ENCODE data around the gene CDK18. TPM values are rescaled to one million over a fixed set of nuclear protein-coding genes. Genes with fewer than 3 reads are reported as not detected.

The CDK18 gene
- total RNA-seq, 1 experiment from 2014 or later: 9.2 TPM

DNA sequence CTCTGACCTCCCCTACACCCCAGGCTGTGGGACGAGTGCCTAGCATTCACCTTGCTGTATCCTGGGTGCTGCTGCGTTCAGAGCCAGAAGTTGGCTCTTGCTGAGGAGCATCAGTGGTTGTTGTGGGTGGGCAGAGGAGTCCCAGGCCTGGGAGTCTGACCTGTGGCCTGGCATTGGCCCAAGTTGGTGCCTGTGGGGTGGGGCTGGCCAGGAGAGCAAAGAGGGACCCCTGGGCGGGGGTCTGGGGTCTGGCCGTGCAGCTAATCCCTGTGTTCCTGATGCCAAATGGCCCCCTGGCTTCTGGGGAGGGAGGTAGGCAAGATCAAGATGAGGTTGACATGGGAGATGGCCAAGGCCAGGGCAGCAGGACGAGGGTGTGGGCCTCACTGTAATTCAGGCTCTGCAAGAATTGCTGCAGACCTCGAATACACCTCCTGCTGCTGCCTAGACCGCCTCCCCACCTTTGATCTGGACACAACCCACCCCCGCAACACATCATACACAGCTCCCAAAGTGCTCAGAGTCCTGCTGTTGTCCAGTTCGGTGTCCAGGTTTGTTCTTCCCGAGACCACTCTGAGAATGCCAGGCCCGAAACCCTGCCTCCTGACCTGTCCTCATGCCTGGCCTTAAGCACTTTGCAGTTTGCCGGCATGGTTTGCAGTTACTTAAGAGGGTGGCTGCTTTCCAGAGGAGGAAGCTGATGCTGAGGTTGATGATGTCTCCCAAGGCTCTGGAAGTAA lies 28.7 kb downstream of the CDK18 start:
- no peak for TF ChIP-seq EZH2 (IDR thresholded peaks at IDR 0.05; ENCODE audit: borderline replicate concordance, low read depth, low read length, poor library complexity, severe bottlenecking)
- TF ChIP-seq, protein P1, sequence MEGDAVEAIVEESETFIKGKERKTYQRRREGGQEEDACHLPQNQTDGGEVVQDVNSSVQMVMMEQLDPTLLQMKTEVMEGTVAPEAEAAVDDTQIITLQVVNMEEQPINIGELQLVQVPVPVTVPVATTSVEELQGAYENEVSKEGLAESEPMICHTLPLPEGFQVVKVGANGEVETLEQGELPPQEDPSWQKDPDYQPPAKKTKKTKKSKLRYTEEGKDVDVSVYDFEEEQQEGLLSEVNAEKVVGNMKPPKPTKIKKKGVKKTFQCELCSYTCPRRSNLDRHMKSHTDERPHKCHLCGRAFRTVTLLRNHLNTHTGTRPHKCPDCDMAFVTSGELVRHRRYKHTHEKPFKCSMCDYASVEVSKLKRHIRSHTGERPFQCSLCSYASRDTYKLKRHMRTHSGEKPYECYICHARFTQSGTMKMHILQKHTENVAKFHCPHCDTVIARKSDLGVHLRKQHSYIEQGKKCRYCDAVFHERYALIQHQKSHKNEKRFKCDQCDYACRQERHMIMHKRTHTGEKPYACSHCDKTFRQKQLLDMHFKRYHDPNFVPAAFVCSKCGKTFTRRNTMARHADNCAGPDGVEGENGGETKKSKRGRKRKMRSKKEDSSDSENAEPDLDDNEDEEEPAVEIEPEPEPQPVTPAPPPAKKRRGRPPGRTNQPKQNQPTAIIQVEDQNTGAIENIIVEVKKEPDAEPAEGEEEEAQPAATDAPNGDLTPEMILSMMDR (conservative IDR thresholded peaks at IDR 0.05; ENCODE audit: low read depth, low read length): no peak
- Histone ChIP-seq H3K4me3 (ENCODE audit: low read depth, low read length, poor library complexity, severe bottlenecking) (no peak overlapping the region), H3K27ac (ENCODE audit: low read depth, low read length, poor library complexity, severe bottlenecking) (no peak overlapping the region), H3K9me3 (ENCODE audit: low read depth, low read length, poor library complexity, severe bottlenecking) (no peaks in the 10 kb centered on the region), H3K4me1 (ENCODE audit: insufficient read depth, low read length, poor library complexity, severe bottlenecking) (peaks cover 11% of the 10 kb centered on the region), H3K36me3 (ENCODE audit: insufficient read depth, low read length, poor library complexity, severe bottlenecking) (no peaks in the 10 kb centered on the region), H3K27me3 (replicated peaks; ENCODE audit: insufficient read depth, low read depth, low read length, poor library complexity) (no peaks in the 10 kb centered on the region)
- intact Hi-C loops (cut with micrococcal nuclease; ENCODE audit: unreplicated experiment): loop anchor here (5.0 kb wide), 1 partner anchor 54 kb away; no protein-coding TSS in a partner anchor
- DNase-seq (ENCODE audit: low spot score): no peak
- BruUV-seq (replicated peaks): no TSS peak
- ChIA-PET POLR2A (ENCODE audit: low non-redundant PET) (interaction anchor here (0.6 kb wide), 1 partner anchor 8 kb away, joined by 4 read pairs; no protein-coding TSS in a partner anchor), CTCF (interaction anchor here (0.6 to 0.7 kb wide), 2 partner anchors 9 to 216 kb away, joined by 3 to 6 read pairs; no protein-coding TSS in a partner anchor)

DNA sequence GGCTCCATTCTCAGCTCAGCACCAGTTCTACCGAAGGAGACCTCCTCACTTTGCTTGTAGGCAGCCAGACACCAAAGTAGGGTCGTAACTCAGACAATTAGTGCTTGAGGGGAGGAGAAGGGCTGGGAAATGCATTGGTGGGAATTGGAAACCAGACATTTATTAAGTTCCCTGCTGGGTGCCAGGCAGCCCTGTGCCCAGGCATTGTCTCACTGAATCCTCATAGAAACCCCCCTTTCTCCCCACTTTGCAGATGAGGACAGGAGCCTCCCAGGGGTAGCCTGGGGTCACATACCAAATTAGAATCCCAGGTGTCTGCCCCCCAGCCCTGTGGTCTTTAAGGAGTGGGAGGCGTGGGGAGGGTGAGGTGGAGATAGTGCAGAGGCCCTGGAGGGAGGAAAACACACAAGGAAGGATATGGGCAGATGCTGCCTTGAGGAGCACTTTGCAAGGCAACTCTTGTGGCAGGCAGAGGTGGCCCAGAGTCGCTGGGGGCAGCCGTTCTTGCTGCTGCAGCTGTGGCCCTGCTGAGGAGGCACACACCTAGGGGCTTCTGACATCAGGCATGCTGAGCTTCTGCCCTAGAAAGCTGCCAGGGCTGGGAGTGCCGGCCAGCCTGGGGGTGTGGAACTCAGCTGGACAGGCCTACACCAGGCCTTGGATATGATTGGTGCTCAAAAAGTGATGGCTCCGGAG lies 29.4 kb downstream of the CDK18 start:
- Histone ChIP-seq H3K9me3 (ENCODE audit: low read depth, low read length, poor library complexity, severe bottlenecking) (no peaks in the 10 kb centered on the region), H3K4me3 (ENCODE audit: low read depth, low read length, poor library complexity, severe bottlenecking) (no peak overlapping the region), H3K27me3 (replicated peaks; ENCODE audit: insufficient read depth, low read depth, low read length, poor library complexity) (no peaks in the 10 kb centered on the region), H3K4me1 (ENCODE audit: insufficient read depth, low read length, poor library complexity, severe bottlenecking) (peaks cover 3% of the 10 kb centered on the region), H3K27ac (ENCODE audit: low read depth, low read length, poor library complexity, severe bottlenecking) (no peak overlapping the region), H3K36me3 (ENCODE audit: insufficient read depth, low read length, poor library complexity, severe bottlenecking) (no peaks in the 10 kb centered on the region)
- TF ChIP-seq, protein P1 (conservative IDR thresholded peaks at IDR 0.05; ENCODE audit: low read depth, low read length): no peak
- no peak for TF ChIP-seq EZH2 (IDR thresholded peaks at IDR 0.05; ENCODE audit: borderline replicate concordance, low read depth, low read length, poor library complexity, severe bottlenecking)
- intact Hi-C loops (cut with micrococcal nuclease; ENCODE audit: unreplicated experiment): loop anchor here (5.0 kb wide), 1 partner anchor 53 kb away; no protein-coding TSS in a partner anchor
- CTCF ChIA-PET: interaction anchor here (0.6 kb wide), 1 partner anchor 10 kb away, joined by 3 read pairs; no protein-coding TSS in a partner anchor
- no TSS peak for BruUV-seq (replicated peaks)
- POLR2A ChIA-PET (ENCODE audit: low non-redundant PET): interaction anchor here (0.6 kb wide), 1 partner anchor 8 kb away, joined by 4 read pairs; no protein-coding TSS in a partner anchor
- DNase-seq (ENCODE audit: low spot score): no peak

DNA sequence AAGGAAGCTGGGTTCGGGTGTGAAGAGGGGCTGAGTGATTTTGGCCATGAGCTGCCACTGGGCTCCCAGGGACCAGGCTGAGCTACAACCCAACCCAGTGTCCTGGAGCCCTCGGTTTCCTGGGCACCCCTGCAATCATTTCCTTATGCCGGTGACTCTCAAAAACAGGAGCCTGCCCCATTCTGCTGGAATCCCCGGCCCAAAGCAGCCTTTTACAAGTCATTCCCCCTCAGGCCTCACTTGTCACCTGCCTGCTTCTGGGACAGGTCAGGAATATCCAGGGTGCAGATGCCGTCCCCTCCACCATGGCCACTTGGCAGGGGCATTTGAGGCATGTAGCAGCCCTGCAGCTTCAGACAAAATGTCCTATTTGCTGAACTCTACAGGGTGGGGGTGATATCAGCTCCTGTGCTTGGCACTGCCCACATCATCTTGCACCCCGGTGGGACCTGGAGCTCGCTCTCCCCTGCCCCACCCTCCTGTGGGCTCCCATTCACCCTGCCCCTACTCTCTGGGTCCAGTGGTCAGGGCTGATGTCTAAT lies 30.0 kb downstream of the CDK18 start:
- no peaks in the 10 kb centered on the region for H3K9me3 ChIP-seq (ENCODE audit: low read depth, low read length, poor library complexity, severe bottlenecking)
- CTCF ChIA-PET: no interaction called here
- H3K27me3 ChIP-seq (replicated peaks; ENCODE audit: insufficient read depth, low read depth, low read length, poor library complexity): no peaks in the 10 kb centered on the region
- no peaks in the 10 kb centered on the region for H3K36me3 ChIP-seq (ENCODE audit: insufficient read depth, low read length, poor library complexity, severe bottlenecking)
- H3K4me1 ChIP-seq (ENCODE audit: insufficient read depth, low read length, poor library complexity, severe bottlenecking): no peaks in the 10 kb centered on the region
- no peak for DNase-seq (ENCODE audit: low spot score)
- no peak for TF ChIP-seq EZH2 (IDR thresholded peaks at IDR 0.05; ENCODE audit: borderline replicate concordance, low read depth, low read length, poor library complexity, severe bottlenecking)
- TF ChIP-seq, protein P1 (conservative IDR thresholded peaks at IDR 0.05; ENCODE audit: low read depth, low read length): no peak
- no peak overlapping the region for H3K27ac ChIP-seq (ENCODE audit: low read depth, low read length, poor library complexity, severe bottlenecking)
- no peak overlapping the region for H3K4me3 ChIP-seq (ENCODE audit: low read depth, low read length, poor library complexity, severe bottlenecking)
- POLR2A ChIA-PET (ENCODE audit: low non-redundant PET): no interaction called here
- intact Hi-C loops (cut with micrococcal nuclease; ENCODE audit: unreplicated experiment): loop anchor here (5.0 kb wide), 1 partner anchor 53 kb away; no protein-coding TSS in a partner anchor
- no TSS peak for BruUV-seq (replicated peaks)
